GM18858 (cell line): ENCODE results near the gene ZNF44.
A peak's percentile ranks its signal among the peaks of the same experiment; 100 is the strongest.
"Not testable (repeated sequence)": the region's sequence is repeated elsewhere in the genome, so short reads cannot be mapped to it uniquely, and the experiment has no call there.

Experiments
- ATAC-seq: cut with Tn5 transposase; IDR thresholded peaks from one replicate; pipeline ENCODE4 v1.9.1; 2021; ENCODE audit not compliant: unreplicated experiment

ZNF44 gene

GRCh38 chr19:12294249-12295158 is at the start of gene ZNF44:
TSS of gene ZNF44 (minus strand) at chr19:12294883. CDS start at chr19:12294694, 189 bp downstream.
- ATAC-seq = peak; percentile 74

GRCh38 chr19:12333162-12334159 is 38.8 kb upstream of the ZNF44 start, which contains the start of gene ZNF563:
TSS of gene ZNF563 (minus strand) at chr19:12333633. CDS start at chr19:12333482, 151 bp downstream.
- peak; percentile 66 for ATAC-seq

GRCh38 chr19:12331211-12331941 is 36.7 kb upstream of the ZNF44 start:
- ATAC-seq = no peak

DNA sequence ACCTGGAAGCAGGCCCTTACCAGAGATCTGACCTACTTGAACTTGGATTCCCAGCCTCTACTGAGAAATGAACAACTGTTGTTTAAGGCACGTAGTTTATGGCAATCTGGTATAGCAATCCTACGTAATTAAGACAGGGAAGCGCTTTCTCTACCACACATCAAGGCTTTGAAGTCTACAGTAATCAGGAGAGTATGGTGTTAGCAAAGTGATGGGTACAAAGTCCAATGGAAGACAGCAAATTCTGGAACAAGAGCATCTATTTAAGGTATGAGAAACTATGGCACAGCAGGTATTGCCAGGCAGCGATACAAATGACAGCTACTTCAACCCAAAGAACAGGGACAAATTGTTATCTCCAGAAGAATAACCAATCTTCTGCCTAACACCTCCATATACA is 35.7 kb upstream of the ZNF44 start:
- no peak for ATAC-seq

DNA sequence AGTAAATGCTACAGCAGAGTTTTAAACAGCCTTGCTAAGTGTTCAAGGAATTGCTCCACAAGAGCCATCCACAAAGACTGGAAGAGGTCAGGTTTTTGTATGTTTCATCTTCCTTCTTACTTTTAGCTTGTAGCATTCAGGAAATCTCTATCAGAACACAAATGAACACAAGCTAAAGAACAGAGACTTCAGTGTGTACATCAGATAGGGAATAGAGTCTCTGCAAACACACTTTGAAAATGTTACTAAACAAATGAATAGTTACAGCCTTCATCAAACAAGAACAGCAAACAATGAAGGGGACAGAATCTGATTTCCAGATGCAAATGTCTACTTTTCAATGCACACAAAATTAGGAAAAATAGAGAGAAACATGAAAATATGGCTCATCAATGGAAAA is 31.0 kb upstream of the ZNF44 start:
- ATAC-seq = no peak

- no peak for ATAC-seq
Measured at GRCh38 chr19:12318782-12319413, 24.2 kb upstream of the ZNF44 start.

DNA sequence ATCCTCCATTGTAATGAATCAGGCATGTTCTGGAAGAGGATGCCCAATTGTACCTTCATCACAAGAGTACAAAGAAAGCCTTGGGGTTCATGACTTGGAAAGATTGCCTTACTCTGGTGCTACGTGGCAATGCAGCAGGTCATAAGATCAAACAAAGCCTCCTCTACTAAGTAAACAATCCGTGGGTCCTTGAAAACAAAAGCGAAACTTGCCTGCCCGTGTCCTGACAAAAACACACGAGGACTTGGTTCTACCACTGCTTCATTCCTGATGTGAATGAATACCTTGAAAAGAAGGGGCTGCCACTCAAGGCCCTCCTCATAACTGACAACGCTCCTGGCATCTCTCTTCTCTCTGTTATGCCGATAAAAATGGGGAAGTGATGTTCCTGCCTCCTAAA is 19.9 kb upstream of the ZNF44 start:
- ATAC-seq = no peak

- ATAC-seq = not testable (repeated sequence)
Measured at GRCh38 chr19:12308891-12309290, 14.2 kb upstream of the ZNF44 start.

DNA sequence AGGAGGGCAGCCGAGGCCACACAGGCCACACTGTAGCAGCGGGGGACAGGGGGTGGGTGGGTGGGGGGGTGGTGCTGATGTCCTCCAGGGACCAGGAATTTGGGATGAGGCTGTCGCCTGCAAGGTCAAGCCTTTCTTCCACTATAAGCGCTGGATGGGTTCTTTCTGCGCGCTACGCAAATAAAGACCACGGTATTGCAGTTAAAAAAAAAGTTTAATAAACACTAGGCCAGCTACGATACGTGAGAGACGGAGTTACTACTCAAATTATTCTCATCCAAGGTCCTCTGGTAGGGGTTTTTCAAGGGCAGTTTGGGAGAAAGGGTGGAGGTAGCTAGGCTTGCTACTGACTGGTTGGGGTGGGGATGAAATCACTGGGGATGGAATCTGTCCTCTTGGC is 508 bp upstream of the ZNF44 start:
- ATAC-seq = no peak

DNA sequence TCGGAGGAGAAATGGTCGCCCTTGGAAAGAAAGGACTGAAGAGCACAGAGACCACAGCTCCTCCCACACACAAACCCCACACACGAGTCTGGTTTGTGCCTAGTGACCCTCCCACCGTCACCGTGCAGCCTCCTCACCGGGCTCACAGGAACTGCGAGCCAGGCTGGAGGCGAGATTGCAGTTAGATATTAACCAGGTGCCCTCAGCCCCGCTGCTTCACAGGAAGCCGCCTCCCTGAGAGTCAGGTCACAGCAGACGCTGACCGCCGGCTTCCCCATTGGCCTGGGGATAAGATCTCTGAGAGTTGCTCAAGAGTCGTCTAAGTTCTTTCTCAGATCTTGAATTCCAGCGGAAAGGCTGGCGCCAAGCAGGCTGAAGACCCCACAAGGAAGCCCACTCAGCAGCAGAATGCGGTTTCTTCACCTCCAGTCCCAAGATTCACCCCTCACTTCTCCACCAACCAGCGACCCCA is 870 bp downstream of the ZNF44 start:
- ATAC-seq = peak; percentile 38

- no peak for ATAC-seq
Measured at GRCh38 chr19:12289790-12290065, 5.0 kb downstream of the ZNF44 start.

DNA sequence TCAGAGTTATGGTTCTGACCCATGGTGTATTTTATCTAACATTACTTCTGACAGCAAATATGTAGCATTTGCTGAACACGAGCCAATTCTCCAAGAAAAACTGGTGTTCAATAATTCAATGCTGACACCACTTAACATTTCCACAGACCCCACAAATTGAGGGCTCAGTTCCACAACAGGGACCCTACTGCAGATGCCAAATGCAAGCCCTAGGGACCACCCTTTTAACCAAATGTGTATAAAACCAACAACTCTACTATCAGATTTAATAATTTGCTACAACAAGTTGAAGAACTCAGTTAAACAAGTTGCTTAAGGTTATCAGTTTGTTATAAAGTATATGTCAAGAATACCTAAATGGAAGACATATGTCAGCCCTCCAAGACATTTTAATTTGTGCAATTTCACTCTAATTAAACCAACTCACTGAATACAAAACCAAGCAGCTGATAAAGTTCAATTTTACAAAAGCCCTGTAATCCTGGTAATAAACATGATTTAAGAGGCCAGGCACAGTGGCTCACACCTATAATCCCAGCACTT is 6.7 kb downstream of the ZNF44 start:
- ATAC-seq = no peak

- no peak for ATAC-seq
Measured at GRCh38 chr19:12284631-12285030, 10.1 kb downstream of the ZNF44 start.

GRCh38 chr19:12284226-12284625 is 10.5 kb downstream of the ZNF44 start:
- no peak for ATAC-seq

DNA sequence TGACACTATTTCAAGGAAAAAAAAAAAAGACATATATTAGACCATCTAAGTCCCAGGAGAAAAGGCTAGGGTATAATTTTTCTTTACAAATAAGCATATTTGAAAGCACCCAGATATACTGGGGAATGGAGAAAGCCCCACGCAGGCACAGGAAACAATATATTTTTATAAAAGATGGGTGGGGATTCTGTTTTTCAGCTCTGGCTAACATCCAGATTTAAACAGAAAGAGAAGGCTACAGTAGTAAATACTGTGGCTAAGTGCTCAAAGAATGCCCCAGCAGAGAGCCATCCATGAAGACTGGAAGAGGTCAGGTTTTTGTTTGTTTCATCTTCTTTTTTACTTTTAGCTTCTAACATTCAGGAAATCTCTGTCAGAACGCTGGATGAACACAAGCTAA is 16.0 kb downstream of the ZNF44 start:
- ATAC-seq = no peak

DNA sequence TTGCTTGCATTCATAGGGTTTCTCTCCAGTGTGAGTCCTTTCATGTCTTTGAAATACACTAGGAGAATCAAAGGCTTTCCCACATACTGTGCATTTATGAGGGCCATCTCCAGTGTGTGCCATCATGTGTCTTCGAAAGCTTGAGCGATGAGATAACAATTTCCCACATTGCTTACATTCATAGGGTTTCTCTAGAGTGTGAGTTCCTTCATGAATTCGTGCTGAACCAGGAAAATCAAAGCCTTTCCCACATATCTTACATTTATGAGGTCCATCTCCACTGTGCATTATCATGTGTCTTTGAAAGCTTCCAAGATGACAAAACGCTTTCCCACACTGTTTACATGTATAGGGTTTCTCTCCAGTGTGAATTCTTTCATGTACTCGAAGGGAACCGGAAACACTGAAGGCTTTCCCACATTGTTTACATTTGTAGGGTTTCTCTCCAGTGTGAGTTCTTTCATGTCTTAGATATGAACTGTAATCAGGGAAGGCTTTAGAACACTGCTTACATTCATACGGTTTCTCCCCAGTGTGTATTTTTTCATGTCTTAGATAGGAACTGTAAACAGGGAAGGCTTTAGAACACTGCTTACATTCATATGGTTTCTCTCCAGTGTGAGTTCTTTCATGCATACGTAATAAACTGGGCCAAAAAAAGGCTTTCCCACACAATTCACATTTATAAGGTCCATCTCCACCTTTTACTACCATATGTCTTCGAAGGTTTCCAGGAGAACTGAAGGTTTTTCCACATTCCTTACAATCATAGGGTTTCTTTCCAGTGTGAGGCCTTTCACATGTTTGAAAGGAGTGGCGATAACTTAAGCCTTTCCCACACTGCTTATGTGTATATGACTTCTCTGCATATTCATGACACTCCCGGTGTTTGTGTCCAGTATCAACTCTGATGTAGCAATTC is 21.4 kb downstream of the ZNF44 start:
- no peak for ATAC-seq

- no peak for ATAC-seq
Measured at GRCh38 chr19:12272386-12272785, 22.3 kb downstream of the ZNF44 start.

GRCh38 chr19:12270854-12271253 is 23.8 kb downstream of the ZNF44 start:
- ATAC-seq = no peak
